Aorta (tissue), 5 donors: ENCODE measurements around the gene EIF4G3. TPM values are rescaled to one million over a fixed set of nuclear protein-coding genes. Genes with fewer than 3 reads are reported as not detected.
"Not testable (repeated sequence)": the region's sequence is repeated elsewhere in the genome, so short reads cannot be mapped to it uniquely, and the experiment has no call there.

ENCODE experiments used
- ATAC-seq: fragments of 200-7000 bp; cut with Tn5 transposase; one replicate; pipeline ENCODE4 v1.9.1; 2022; ENCODE audit warnings: moderate library complexity; ENCODE audit not compliant: low FRiP score
- DNase-seq, 2 donors: peaks; one replicate each; pipeline ENCODE4 v3.0.0-alpha.2; 2020
- H3K27ac ChIP-seq, 2 donors: one replicate each; pipeline ENCODE4 v1.5.1; 2013; ENCODE audit warnings: low read length in 2 of 2, mild to moderate bottlenecking in 2 of 2, moderate library complexity in 2 of 2, control low read depth in 1 of 2, inconsistent platforms in 1 of 2, low read depth in 1 of 2
- H3K27me3 ChIP-seq, 2 donors: one replicate each; pipeline ENCODE4 v1.6.1; 2013; ENCODE audit warnings: control low read depth in 1 of 2, low read length in 1 of 2, mild to moderate bottlenecking in 1 of 2, moderate library complexity in 1 of 2; ENCODE audit not compliant: insufficient read depth in 2 of 2, control insufficient read depth in 1 of 2
- H3K36me3 ChIP-seq, 2 donors: one replicate each; pipeline ENCODE4 v1.6.1; 2013; ENCODE audit warnings: control low read depth in 1 of 2, low read length in 1 of 2, mild to moderate bottlenecking in 1 of 2; ENCODE audit not compliant: insufficient read depth in 2 of 2, control insufficient read depth in 1 of 2
- H3K4me1 ChIP-seq, 2 donors: one replicate each; pipeline ENCODE4 v1.6.1; 2013; ENCODE audit warnings: low read length in 2 of 2, control low read depth in 1 of 2, mild to moderate bottlenecking in 1 of 2, moderate library complexity in 1 of 2; ENCODE audit not compliant: insufficient read depth in 2 of 2, control insufficient read depth in 1 of 2
- H3K4me3 ChIP-seq, 2 donors: one replicate each; pipeline ENCODE4 v1.5.1; 2013; ENCODE audit warnings: low read length in 2 of 2, control low read depth in 1 of 2, mild to moderate bottlenecking in 1 of 2
- H3K9me3 ChIP-seq: one replicate; pipeline ENCODE4 v1.6.1; 2013; ENCODE audit warnings: mild to moderate bottlenecking, low read length; ENCODE audit not compliant: control insufficient read depth
- WGBS, 2 donors: extraction: QIAGEN DNeasy Blood & Tissue Kit; methylation state at CpG; one replicate each; pipeline ENCODE4 v1.1.7; 2013; 5-methylcytosine and 5-hydroxymethylcytosine counted together
- intact Hi-C, 2 donors: fragments of 100-400 bp; cut with DNase I; formaldehyde crosslinking; loops; one replicate each; pipeline versions ENCODE4 v1.14.2 to v1.15.0; 2022
- polyA plus RNA-seq, 2 donors: library from polyadenylated mRNA; stranded (reverse); fragments of 200-250 nt; gene quantifications; one replicate each; pipeline ENCODE4 v1.2.3, GENCODE V29; 2013
- total RNA-seq, 2 donors: library from RNA; stranded (reverse); fragmentation: NEBNext Ultra II Directional; extraction: Animal tissue kit (Norgen Biotek cat#: 25700); gene quantifications; one replicate each; pipeline ENCODE4 v1.2.1, GENCODE V29; 2021
- donor health status: healthy with polysubstance abuse.
- donor health status: Bipolar disorder and iron deficiency.
- donor health status: DM: no; HTN: no; CAD: no.
- donor health status: DM: no; HTN: no; CAD: no.
- donor health status: DM: yes; HTN: yes; CAD: no.

The EIF4G3 gene
- total and polyA plus RNA-seq, 4 donors = 7.3 to 84.4 (median 37.3) TPM

DNA sequence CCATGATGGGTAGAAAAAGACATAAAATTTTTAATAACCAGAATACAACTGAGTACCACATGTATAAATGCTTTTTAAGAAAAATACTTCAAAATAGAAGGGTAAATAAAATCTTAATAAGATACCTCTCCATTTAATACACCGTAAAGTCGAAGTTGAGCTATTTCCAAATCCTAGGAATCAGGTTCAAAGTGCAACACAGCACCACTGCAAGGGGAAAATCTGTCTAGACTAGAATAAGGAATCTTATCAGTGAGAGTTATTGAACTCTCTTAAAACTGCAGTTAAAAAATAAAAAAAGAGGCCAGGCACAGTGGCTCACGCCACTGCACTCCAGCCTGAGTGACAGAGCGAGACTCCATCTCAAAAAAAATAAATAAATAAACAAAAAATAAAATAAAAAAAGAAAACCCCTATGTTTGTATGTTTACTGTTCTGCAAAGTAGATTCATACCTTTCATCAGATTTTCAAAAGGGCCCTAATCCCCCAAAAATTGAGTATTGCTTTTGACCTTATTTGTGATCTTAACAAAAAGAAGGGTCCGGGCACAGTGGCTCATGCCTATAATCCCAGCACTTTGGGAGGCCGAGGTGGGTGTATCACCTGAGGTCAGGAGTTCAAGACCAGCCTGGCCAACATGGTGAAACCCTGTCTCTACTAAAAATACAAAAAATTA, 109.0 kb downstream of the EIF4G3 start:
- WGBS, 2 donors = 97 to 98% methylated on average over 6 of the region's 6 CpGs
- no peak overlapping the region for H3K4me3 ChIP-seq
- H3K4me1 ChIP-seq = no peaks in the 10 kb centered on the region
- H3K9me3 ChIP-seq = no peaks in the 10 kb centered on the region
- no peaks in the 10 kb centered on the region for H3K36me3 ChIP-seq
- no peak overlapping the region for H3K27ac ChIP-seq
- no peak for DNase-seq
- ATAC-seq = no peak
- intact Hi-C loops = no loop called here
- no peaks in the 10 kb centered on the region for H3K27me3 ChIP-seq

DNA sequence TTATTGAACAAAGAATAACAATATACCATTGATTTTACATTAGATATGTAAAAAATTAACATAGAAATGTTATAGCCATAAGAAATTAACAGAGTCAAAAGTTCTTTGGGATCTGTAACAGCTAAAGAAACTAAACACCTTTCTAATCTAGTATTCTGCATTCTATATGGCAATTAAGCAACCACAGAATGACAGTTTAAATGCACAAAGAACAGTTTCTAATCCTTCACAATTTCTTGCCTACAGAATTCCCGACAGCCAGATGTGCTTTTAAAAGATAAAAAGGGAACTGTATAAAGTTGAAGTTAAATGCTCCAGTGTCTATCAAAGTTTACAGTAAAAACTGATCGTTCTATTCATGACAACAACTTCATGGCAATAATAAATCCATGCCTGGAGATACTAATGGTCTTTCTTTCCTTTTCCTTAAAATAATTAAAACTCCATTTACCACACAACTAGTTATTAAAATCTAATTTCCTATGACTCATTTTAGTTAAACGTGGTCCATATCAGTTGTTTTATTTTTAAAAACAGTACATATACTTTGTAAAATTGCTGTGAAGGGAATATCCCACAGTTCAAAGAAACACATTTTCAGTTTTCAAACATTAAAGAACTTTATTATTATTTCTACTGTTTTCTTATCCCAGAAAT, 110.2 kb downstream of the EIF4G3 start:
- DNase-seq (no peak), ATAC-seq (no peak)
- intact Hi-C loops = no loop called here
- Histone ChIP-seq H3K36me3 (no peaks in the 10 kb centered on the region), H3K27me3 (no peaks in the 10 kb centered on the region), H3K4me3 (no peak overlapping the region), H3K4me1 (no peaks in the 10 kb centered on the region), H3K27ac (no peak overlapping the region), H3K9me3 (no peaks in the 10 kb centered on the region)
- 57 to 65% methylated on average over 3 of the region's 3 CpGs for WGBS, 2 donors

DNA sequence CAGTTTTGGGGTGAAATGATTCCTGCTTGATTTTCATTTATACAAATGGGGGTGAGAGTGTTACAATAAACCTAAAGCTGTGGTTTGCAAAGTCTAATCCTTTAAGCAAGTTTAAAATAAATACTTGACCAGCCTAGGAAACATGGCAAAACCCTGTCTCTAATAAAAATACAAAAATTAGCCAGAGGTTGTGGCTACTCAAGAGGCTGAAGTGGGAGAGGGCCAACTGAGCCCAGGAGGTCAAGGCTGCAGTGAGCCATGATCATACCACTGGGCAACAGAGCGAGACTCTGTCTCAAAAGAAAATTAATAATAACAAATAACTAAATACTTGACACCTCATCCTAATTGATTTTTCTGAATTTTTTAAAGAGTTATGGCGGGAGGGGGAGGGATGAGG, 110.8 kb downstream of the EIF4G3 start:
- Histone ChIP-seq H3K27ac (no peak overlapping the region), H3K27me3 (no peaks in the 10 kb centered on the region), H3K9me3 (no peaks in the 10 kb centered on the region), H3K4me3 (no peak overlapping the region), H3K36me3 (no peaks in the 10 kb centered on the region), H3K4me1 (no peaks in the 10 kb centered on the region)
- ATAC-seq = no peak
- DNase-seq = no peak
- intact Hi-C loops = no loop called here
- 95 to 100% methylated on average over 2 of the region's 2 CpGs for WGBS, 2 donors

DNA sequence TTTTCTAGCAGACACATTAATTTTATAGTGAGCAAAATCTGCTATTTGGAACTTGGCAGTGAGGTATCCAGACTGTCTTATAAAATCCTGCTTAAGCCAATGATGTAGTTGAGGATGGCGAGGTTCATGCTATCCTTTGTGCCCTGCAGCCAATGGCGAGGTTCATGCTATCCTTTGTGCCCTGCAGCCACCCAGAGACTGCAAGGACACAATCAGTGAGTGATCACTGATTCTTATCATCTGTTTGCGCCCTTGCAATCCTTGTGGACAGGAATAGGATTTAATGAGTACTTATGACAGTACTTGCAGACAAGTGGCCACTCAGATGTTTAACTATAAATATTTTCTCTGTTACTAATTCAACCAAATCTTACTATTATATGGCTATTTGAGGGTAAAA, 112.6 kb downstream of the EIF4G3 start:
- intact Hi-C loops = no loop called here
- ATAC-seq = no peak

DNA sequence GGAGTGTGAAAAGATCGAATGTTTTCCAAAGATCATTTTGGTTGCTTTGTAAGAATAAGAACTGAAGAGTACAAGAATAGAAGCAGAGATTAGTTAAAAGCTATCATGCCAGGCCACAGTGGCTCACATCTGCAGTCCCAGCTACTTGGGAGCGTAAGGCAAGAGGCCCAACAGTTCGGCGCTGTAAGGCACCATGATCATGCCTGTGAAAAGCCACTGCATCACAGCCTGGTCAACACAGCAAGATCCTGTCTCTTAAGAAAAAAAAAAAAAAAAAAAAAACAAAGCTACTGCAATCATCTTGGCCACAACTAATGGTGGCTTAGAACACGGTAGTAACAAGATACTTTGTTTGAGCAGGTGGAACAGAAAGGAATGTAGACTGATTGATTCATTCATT, 116.2 kb downstream of the EIF4G3 start:
- Histone ChIP-seq H3K27ac (no peak overlapping the region), H3K9me3 (no peaks in the 10 kb centered on the region), H3K4me1 (no peaks in the 10 kb centered on the region), H3K27me3 (no peaks in the 10 kb centered on the region), H3K4me3 (no peak overlapping the region), H3K36me3 (no peaks in the 10 kb centered on the region)
- 88 to 90% methylated on average over 5 of the region's 5 CpGs for WGBS, 2 donors
- intact Hi-C loops = no loop called here
- no peak for ATAC-seq
- DNase-seq = no peak

More for the DNA sequence above, 112.6 kb downstream of the EIF4G3 start:
- no peak overlapping the region for H3K27ac ChIP-seq
- no peaks in the 10 kb centered on the region for H3K27me3 ChIP-seq
- H3K36me3 ChIP-seq = no peaks in the 10 kb centered on the region
- H3K4me3 ChIP-seq = no peak overlapping the region
- DNase-seq = no peak
- WGBS, 2 donors = 98 to 100% methylated on average over 3 of the region's 3 CpGs
- H3K4me1 ChIP-seq = no peaks in the 10 kb centered on the region
- H3K9me3 ChIP-seq = no peaks in the 10 kb centered on the region

DNA sequence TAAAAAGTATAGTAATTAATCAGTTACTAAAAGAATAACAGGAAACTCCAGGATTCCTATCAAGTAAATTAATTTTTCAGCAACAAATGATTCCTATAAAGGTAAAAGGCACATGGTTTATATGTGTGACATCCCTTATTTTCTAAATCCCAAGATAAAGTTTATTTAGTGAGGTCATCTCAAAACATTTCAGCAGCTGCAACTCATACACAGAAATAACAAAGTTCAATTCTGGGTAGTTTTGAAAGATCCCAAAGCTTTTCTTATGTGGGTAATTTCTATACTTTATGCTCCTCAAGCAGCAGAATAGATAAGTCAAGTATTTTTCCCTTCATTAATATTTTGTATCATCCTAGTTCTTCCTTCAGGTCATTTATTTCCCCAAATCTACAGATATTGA, 117.7 kb downstream of the EIF4G3 start:
- Histone ChIP-seq H3K9me3 (no peaks in the 10 kb centered on the region), H3K27me3 (no peaks in the 10 kb centered on the region), H3K36me3 (no peaks in the 10 kb centered on the region), H3K4me3 (no peak overlapping the region), H3K4me1 (no peaks in the 10 kb centered on the region), H3K27ac (no peak overlapping the region)
- DNase-seq (no peak), ATAC-seq (no peak)
- intact Hi-C loops = no loop called here

DNA sequence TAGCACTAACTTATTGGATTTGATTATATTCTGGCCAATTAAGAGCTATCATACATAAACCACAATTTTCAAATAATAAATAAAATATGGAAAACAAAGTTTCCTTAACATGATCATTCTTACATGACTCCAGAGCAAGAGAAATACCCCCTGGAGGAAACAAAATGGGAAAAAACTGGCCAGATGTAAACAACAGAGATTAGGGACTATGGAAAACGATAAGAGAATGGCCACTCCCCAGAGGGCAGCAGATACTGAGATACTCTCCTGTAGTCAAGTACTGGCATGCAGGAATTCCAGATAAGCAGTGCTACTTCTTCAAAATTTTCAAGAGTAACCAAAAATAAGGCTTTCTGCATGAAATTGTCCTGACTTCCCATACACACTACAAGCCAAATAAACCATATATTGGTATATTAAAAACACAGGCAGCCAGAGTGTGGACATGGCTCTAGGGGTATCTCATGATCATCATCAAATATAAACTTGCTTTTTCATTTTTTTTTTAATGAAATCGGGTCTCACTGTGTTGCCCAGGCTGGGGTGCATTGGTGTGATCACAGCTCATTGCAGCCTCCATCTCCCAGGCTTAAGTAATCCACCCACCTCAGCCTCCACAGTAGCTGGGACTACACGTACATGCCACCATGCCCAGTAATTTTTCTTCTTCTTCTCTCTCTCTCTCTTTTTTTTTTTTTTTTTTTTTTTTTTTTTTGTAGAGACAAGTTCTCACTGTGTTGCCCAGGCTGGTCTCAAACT, 118.5 kb downstream of the EIF4G3 start:
- intact Hi-C loops = no loop called here
- Histone ChIP-seq H3K9me3 (no peaks in the 10 kb centered on the region), H3K4me1 (no peaks in the 10 kb centered on the region), H3K4me3 (no peak overlapping the region), H3K36me3 (no peaks in the 10 kb centered on the region), H3K27ac (no peak overlapping the region), H3K27me3 (no peaks in the 10 kb centered on the region)
- 75 to 79% methylated on average over 3 of the region's 3 CpGs for WGBS, 2 donors
- no peak for ATAC-seq
- DNase-seq = no peak

DNA sequence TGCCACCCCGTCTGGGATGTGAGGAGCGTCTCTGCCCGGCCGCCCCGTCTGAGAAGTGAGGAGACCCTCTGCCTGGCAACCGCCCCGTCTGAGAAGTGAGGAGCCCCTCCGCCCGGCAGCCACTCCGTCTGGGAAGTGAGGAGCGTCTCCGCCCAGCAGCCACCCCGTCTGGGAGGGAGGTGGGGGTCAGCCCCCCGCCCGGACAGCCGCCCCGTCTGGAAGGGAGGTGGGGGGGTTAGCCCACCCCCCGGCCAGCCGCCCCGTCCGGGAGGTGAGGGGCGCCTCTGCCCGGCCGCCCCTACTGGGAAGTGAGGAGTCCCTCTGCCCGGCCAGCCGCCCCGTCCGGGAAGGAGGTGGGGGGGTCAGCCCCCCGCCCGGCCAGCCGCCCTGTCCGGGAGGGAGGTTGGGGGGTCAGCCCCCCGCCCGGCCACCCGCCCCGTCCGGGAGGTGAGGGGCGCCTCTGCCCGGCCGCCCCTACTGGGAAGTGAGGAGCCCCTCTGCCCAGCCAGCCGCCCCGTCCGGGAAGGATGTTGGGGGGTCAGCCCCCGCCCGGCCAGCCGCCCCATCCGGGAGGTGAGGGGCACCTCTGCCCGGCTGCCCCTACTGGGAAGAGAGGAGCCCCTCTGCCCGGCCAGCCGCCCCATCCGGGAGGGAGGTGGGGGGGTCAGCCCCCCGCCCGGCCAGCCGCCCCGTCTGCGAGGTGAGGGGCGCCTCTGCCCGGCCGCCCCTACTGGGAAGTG, 123.3 kb downstream of the EIF4G3 start:
- DNase-seq, H3K27me3 ChIP-seq, H3K4me3 ChIP-seq, H3K9me3 ChIP-seq, H3K27ac ChIP-seq, H3K36me3 ChIP-seq, ATAC-seq, H3K4me1 ChIP-seq, intact Hi-C loops: not testable (repeated sequence)
- WGBS, 2 donors = 94 to 97% methylated on average over 20 to 52 of the region's 59 CpGs
